Measurements from ENCODE around the gene CARMIL3.

Gene CARMIL3

DNA sequence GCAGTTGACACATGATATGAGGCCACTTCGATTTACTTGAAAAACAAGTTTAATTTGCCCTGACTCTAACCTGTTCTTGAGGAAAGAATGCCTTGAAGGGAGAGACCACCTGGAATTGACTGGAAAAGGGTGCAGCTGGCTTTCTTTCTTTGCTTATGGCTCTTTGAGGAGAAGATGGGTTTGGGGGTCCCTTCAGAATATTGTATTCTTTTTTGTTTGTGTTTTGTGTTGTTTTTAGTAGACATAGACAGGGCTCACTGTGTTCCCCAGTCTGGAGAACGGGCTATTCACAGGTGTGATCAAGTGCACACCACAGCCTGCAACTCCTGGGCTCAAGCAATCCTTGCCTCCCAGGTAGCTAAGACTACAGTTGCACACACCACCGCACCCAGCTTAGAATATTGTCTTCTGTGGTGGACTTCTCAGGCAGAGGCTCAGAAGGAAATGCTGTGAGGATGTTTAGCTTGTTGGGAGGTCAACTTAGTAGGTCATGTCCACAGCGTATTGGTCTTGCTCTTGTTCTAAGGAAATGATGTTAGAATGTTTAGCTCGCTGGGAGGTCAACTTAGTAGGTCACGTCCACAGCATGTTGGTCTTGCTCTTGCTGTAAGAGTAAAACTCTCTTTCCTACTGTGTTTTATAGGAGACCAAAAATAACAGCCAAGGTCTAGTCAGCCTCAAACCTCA lies 64.5 kb downstream of the CARMIL3 start:
- H3K27ac ChIP-seq: peak overlapping the region; percentile 99; the same call in 1 of the 2 replicates
- TF ChIP-seq, protein P1, sequence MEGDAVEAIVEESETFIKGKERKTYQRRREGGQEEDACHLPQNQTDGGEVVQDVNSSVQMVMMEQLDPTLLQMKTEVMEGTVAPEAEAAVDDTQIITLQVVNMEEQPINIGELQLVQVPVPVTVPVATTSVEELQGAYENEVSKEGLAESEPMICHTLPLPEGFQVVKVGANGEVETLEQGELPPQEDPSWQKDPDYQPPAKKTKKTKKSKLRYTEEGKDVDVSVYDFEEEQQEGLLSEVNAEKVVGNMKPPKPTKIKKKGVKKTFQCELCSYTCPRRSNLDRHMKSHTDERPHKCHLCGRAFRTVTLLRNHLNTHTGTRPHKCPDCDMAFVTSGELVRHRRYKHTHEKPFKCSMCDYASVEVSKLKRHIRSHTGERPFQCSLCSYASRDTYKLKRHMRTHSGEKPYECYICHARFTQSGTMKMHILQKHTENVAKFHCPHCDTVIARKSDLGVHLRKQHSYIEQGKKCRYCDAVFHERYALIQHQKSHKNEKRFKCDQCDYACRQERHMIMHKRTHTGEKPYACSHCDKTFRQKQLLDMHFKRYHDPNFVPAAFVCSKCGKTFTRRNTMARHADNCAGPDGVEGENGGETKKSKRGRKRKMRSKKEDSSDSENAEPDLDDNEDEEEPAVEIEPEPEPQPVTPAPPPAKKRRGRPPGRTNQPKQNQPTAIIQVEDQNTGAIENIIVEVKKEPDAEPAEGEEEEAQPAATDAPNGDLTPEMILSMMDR (IDR thresholded peaks at IDR 0.05): no peak
- TF ChIP-seq ZFX (IDR thresholded peaks at IDR 0.05; ENCODE audit: borderline replicate concordance): no peak

DNA sequence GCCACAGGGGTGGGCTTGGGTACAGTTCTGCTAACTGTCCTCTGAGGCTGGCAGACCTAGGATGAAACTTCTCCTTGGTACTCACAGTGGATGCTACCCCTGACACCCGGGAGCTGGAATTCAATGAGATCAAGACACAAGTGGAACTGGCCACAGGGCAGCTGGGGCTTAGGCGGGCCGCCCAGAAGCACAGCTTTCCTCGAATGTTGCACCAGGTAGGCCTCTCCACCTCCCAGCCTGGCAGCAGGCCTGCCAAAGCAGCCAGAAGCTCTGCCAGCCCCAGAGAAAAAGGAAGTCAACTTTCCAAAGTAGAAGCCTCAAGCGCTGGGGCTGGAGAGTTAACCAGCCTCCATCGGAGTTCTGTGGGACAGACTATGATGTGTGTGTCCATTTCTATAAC lies 65.4 kb downstream of the CARMIL3 start:
- no peak for TF ChIP-seq ZFX (IDR thresholded peaks at IDR 0.05; ENCODE audit: borderline replicate concordance)
- TF ChIP-seq, protein P1 (IDR thresholded peaks at IDR 0.05): no peak
- H3K27ac ChIP-seq: no peak overlapping the region
